Measurements from ENCODE around the gene ELF1.

Gene ELF1

GRCh38 chr13:41013835-41014234 lies 5.3 kb downstream of the ELF1 start:
- TF ChIP-seq CTCF (conservative IDR thresholded peaks at IDR 0.05; ENCODE audit: low read depth, low read length): no peak
- H3K4me3 ChIP-seq (ENCODE audit: low read length): no peak overlapping the region
- DNase-seq (ENCODE audit: low read depth): no peak

GRCh38 chr13:41012536-41012935 lies 6.6 kb downstream of the ELF1 start:
- H3K4me3 ChIP-seq (ENCODE audit: low read length): no peak overlapping the region
- DNase-seq (ENCODE audit: low read depth): no peak
- no peak for TF ChIP-seq CTCF (conservative IDR thresholded peaks at IDR 0.05; ENCODE audit: low read depth, low read length)

- TF ChIP-seq CTCF (conservative IDR thresholded peaks at IDR 0.05; ENCODE audit: low read depth, low read length): no peak
- no peak for DNase-seq (ENCODE audit: low read depth)
- no peak overlapping the region for H3K4me3 ChIP-seq (ENCODE audit: low read length)
Observed at GRCh38 chr13:41011382-41011956, 7.6 kb downstream of the ELF1 start.

GRCh38 chr13:41008349-41008980 lies 10.7 kb downstream of the ELF1 start:
- no peak for TF ChIP-seq CTCF (conservative IDR thresholded peaks at IDR 0.05; ENCODE audit: low read depth, low read length)
- H3K4me3 ChIP-seq (ENCODE audit: low read length): no peak overlapping the region
- no peak for DNase-seq (ENCODE audit: low read depth)

- TF ChIP-seq CTCF (conservative IDR thresholded peaks at IDR 0.05; ENCODE audit: low read depth, low read length): no peak
- no peak for DNase-seq (ENCODE audit: low read depth)
- no peak overlapping the region for H3K4me3 ChIP-seq (ENCODE audit: low read length)
Observed at GRCh38 chr13:41007744-41008128, 11.4 kb downstream of the ELF1 start.

GRCh38 chr13:41006978-41007743 lies 12.0 kb downstream of the ELF1 start:
- no peak for TF ChIP-seq CTCF (conservative IDR thresholded peaks at IDR 0.05; ENCODE audit: low read depth, low read length)
- no peak overlapping the region for H3K4me3 ChIP-seq (ENCODE audit: low read length)
- no peak for DNase-seq (ENCODE audit: low read depth)

- TF ChIP-seq CTCF (conservative IDR thresholded peaks at IDR 0.05; ENCODE audit: low read depth, low read length): no peak
- H3K4me3 ChIP-seq (ENCODE audit: low read length): no peak overlapping the region
- DNase-seq (ENCODE audit: low read depth): no peak
Observed at GRCh38 chr13:41006306-41006705, 12.8 kb downstream of the ELF1 start.

Data from retinal pigment epithelial cell (primary cell).